ENCODE data around the gene KRTAP5-11.
"Not testable (repeated sequence)": the region's sequence is repeated elsewhere in the genome, so short reads cannot be mapped to it uniquely, and the experiment has no call there.

KRTAP5-11 gene

GRCh38 chr11:71582309-71582895 lies at the start of gene KRTAP5-11:
Gene KRTAP5-11, minus strand, starts transcription at chr11:71582875. Its CDS starts 38 bp downstream, at chr11:71582837.
- DNase-seq: no peak

GRCh38 chr11:71631551-71631950 lies 48.9 kb upstream of the KRTAP5-11 start:
- DNase-seq: not testable (repeated sequence)

- DNase-seq: not testable (repeated sequence)
These were observed 47.4 kb upstream of the KRTAP5-11 start for GRCh38 chr11:71630071-71630470.

- DNase-seq: not testable (repeated sequence)
These were observed 46.3 kb upstream of the KRTAP5-11 start for GRCh38 chr11:71628943-71629342.

GRCh38 chr11:71623226-71623625 lies 40.6 kb upstream of the KRTAP5-11 start:
- DNase-seq: not testable (repeated sequence)

GRCh38 chr11:71622561-71622960 lies 39.9 kb upstream of the KRTAP5-11 start:
- not testable (repeated sequence) for DNase-seq

GRCh38 chr11:71615003-71615402 lies 32.3 kb upstream of the KRTAP5-11 start:
- DNase-seq: not testable (repeated sequence)

GRCh38 chr11:71614366-71614917 lies 31.8 kb upstream of the KRTAP5-11 start:
- not testable (repeated sequence) for DNase-seq

- DNase-seq: not testable (repeated sequence)
These were observed 31.3 kb upstream of the KRTAP5-11 start for GRCh38 chr11:71613931-71614330.

GRCh38 chr11:71611218-71611910 lies 28.7 kb upstream of the KRTAP5-11 start:
- not testable (repeated sequence) for DNase-seq

GRCh38 chr11:71608272-71608671 lies 25.6 kb upstream of the KRTAP5-11 start:
- not testable (repeated sequence) for DNase-seq

- not testable (repeated sequence) for DNase-seq
These were observed 25.0 kb upstream of the KRTAP5-11 start for GRCh38 chr11:71607520-71608216.

GRCh38 chr11:71606853-71607519 lies 24.3 kb upstream of the KRTAP5-11 start:
- DNase-seq: not testable (repeated sequence)

- DNase-seq: peak; percentile 10
These were observed 22.3 kb upstream of the KRTAP5-11 start for GRCh38 chr11:71604798-71605488.

GRCh38 chr11:71603221-71603620 lies 20.5 kb upstream of the KRTAP5-11 start:
- DNase-seq: not testable (repeated sequence)

GRCh38 chr11:71589546-71589920 lies 6.9 kb upstream of the KRTAP5-11 start:
- not testable (repeated sequence) for DNase-seq

GRCh38 chr11:71588822-71589545 lies 6.3 kb upstream of the KRTAP5-11 start:
- DNase-seq: peak; percentile 74

GRCh38 chr11:71588314-71588713 lies 5.6 kb upstream of the KRTAP5-11 start:
- not testable (repeated sequence) for DNase-seq

GRCh38 chr11:71585673-71586072 lies 3.0 kb upstream of the KRTAP5-11 start:
- not testable (repeated sequence) for DNase-seq

- not testable (repeated sequence) for DNase-seq
These were observed 294 bp upstream of the KRTAP5-11 start for GRCh38 chr11:71582969-71583368.

GRCh38 chr11:71581826-71582225 lies 849 bp downstream of the KRTAP5-11 start:
- DNase-seq: no peak

All from stimulated activated CD4-positive, alpha-beta T cell treated with anti-CD3 and anti-CD28 coated beads, Interleukin-4, amount 100 ng/mL, for 1 hour (primary cell).